Measurements from ENCODE around the gene GNAL.
"Not testable (repeated sequence)": the region's sequence is repeated elsewhere in the genome, so short reads cannot be mapped to it uniquely, and the experiment has no call there.

The GNAL gene

GRCh38 chr18:11906176-11906575 is 217.1 kb downstream of the GNAL start:
- no peak for DNase-seq

DNA sequence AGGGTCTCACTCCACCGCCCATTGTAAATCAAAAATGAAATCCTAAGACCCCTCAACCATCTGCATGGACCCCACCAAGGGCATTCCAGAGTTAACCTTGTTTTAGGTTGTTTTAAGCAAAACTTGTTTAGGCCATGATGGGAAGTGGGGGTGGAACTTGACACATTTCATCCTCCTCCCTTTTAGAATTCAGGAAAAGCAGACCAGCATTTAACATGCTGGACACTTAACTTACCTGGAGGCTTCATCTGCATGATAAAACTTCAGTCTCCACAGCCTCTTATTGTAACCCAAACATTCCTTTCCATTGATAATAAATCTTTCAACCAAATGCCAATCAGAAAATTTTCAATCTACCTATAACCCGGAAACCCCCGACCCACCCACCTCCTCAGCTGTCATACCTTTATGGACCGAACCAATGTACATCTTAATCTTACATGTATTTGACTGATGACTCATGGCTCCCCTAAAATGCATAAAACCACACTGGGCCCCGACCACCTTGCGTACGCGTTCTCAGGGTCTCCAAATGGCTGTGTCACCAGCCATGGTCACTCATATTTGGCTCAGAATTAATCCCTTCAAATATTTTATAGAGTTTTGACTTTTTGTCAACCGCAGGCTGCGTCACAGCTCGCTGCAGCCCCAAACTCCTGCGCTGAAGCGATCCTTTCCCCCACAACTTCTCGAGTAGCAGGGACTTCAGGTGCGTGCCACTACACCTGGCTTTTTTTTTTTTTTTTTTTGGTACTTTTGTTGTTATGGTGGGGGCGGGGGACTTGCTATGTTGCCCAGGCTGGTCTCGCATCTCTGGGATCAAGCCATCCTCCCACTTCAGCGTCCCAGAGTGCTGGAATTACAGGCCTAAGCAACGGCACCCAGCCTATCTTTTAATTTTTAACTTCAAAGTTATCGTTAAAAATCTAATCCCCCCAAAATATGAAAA is 218.1 kb downstream of the GNAL start:
- DNase-seq, result peak in 1 of 51 donors; percentile 5

GRCh38 chr18:11908182-11909060 is 219.4 kb downstream of the GNAL start, which contains the start of gene MPPE1:
MPPE1 (minus strand) TSS chr18:11908317; CDS start chr18:11897264, 11,053 bp downstream.
- peak; percentile 50 to 92 (median 79) for DNase-seq

DNA sequence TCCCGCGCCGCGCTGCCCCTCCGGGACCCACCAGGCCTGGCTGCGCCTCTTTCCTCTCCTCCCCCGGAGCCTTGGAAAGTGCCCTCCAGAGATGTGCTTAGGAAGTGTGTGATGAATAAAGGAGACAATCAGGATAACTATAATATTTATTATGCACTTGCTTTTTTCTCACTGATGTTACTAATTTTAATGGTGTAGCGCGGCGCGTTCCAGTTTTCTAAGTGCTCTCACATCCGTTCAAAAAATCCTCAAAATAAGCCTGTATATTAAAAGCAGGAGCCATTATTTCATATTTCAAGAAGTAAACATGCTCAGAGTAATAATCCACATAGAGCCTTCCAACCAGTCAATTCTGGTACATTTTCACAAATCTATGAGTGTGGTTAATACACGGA is 220.0 kb downstream of the GNAL start:
- DNase-seq, result peak in 3 of 51 donors; percentile 25 to 63 (median 27)

GRCh38 chr18:11909591-11910026 is 220.5 kb downstream of the GNAL start:
- no peak for DNase-seq

DNA sequence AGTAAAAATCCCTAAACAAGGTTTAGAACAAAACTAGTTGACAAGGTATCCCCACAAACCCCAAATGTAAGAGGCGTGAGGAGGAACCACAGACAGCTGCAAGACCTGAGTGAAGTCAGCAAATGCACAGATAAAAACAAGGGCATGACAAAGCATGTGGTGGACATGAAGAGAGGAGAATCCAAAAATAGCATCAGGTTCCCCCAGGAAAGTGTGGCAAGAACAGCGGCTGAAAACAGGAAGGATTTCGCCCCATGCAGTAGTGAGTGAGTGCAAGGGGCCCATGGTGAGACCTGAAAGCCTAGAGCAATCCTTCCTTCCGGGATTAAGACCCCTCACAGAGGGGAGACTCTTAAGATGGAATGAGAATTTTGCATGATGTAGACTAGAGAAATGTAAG is 227.8 kb downstream of the GNAL start:
- DNase-seq, result peak in 2 of 51 donors; percentile 1 to 2

GRCh38 chr18:11919522-11919921 is 230.5 kb downstream of the GNAL start:
- not testable (repeated sequence) for DNase-seq

- no peak for DNase-seq
Observed at GRCh38 chr18:11923450-11923849, 234.4 kb downstream of the GNAL start.

GRCh38 chr18:11925800-11926481 is 236.9 kb downstream of the GNAL start:
- no peak for DNase-seq

DNA sequence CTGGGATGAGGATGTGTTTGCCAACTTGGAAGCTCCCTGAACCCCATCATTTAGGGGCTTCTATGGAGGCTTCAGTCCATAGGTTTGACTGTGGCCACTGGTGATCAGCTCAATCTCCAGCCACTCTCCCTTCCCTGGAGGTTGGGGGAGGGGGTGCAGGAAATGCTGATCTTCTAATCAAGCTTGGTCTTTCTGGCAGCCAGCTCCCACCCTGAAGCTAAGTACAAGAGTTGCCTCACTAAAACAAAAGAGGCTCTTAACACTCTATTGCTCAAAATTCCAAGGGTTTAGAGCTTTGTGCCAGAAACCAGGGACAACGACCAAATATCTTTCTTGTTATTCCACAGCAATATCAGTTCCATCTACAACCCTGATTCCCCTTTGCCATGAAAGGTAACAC is 238.4 kb downstream of the GNAL start:
- DNase-seq, result no peak

DNA sequence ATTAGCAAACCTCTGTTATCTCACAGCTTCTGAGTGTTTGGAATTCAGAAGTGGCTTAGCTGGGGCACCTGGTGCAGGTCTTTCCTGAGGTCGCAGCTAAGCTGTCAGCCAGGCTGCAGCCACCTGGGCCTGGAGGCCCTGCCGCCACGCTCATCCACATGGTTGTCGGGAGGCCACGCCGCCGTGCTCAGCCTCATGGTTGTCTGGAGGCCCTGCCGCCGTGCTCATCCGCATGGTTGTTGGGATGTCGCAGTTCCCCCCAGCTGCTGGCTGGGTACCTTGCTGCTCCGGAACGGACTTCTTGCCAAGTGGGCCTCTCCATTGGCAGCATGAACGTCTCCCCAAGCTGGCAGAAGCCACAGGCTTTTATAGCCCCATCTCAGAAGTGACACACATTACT is 243.3 kb downstream of the GNAL start:
- no peak for DNase-seq

All from hypothalamus (tissue), 51 donors.